Erythroblast (primary cell): ENCODE data around the gene ARHGEF3.

ENCODE experiments used
- DNase-seq, 2 experiments: peaks; one replicate each; lab custom pipeline; 2025; lab: John Stamatoyannopoulos, UW
- GATA1 ChIP-seq: IDR thresholded peaks from 2 replicates; pipeline ENCODE4 v1.6.1; 2011; ENCODE audit warnings: low read depth, mild to moderate bottlenecking, control low read depth, low read length, moderate library complexity
- POLR2A ChIP-seq: IDR thresholded peaks from 2 replicates; pipeline ENCODE4 v1.6.1; 2011; ENCODE audit warnings: mild to moderate bottlenecking, low read length

Gene ARHGEF3

GRCh38 chr3:56815589-56815988 is 13.8 kb upstream of the ARHGEF3 start:
- TF ChIP-seq GATA1 (no peak), POLR2A (no peak)
- DNase-seq = no peak

- DNase-seq = no peak
- TF ChIP-seq GATA1 (no peak), POLR2A (no peak)
These were observed 11.9 kb upstream of the ARHGEF3 start for GRCh38 chr3:56813653-56813960.

GRCh38 chr3:56812754-56813652 is 11.3 kb upstream of the ARHGEF3 start:
- no peak for TF ChIP-seq POLR2A
- TF ChIP-seq GATA1 = no peak
- DNase-seq = no peak

- DNase-seq = no peak
- no peak for TF ChIP-seq POLR2A
- TF ChIP-seq GATA1 = no peak
These were observed 9.9 kb upstream of the ARHGEF3 start for GRCh38 chr3:56811546-56812202.

- no peak for TF ChIP-seq GATA1
- no peak for TF ChIP-seq POLR2A
- DNase-seq = no peak
These were observed 9.1 kb upstream of the ARHGEF3 start for GRCh38 chr3:56810577-56811545.

GRCh38 chr3:56806407-56806806 is 4.7 kb upstream of the ARHGEF3 start:
- TF ChIP-seq GATA1 = no peak
- TF ChIP-seq POLR2A = no peak
- DNase-seq = no peak

GRCh38 chr3:56802790-56803189 is 1.0 kb upstream of the ARHGEF3 start:
- no peak for DNase-seq
- no peak for TF ChIP-seq GATA1
- no peak for TF ChIP-seq POLR2A

GRCh38 chr3:56802378-56802745 is 613 bp upstream of the ARHGEF3 start:
- TF ChIP-seq GATA1 (no peak), POLR2A (no peak)
- DNase-seq = no peak

- DNase-seq = peak in 1 of 2 experiments; percentile 12
- TF ChIP-seq POLR2A (no peak), GATA1 (no peak)
These were observed 702 bp downstream of the ARHGEF3 start for GRCh38 chr3:56800832-56801661.

GRCh38 chr3:56800130-56800831 is 1.5 kb downstream of the ARHGEF3 start:
- TF ChIP-seq GATA1 = no peak
- TF ChIP-seq POLR2A = no peak
- DNase-seq = no peak

GRCh38 chr3:56799251-56799882 is 2.4 kb downstream of the ARHGEF3 start:
- DNase-seq = peak; percentile 67 to 71
- no peak for TF ChIP-seq POLR2A
- no peak for TF ChIP-seq GATA1

GRCh38 chr3:56796996-56797395 is 4.8 kb downstream of the ARHGEF3 start:
- no peak for TF ChIP-seq GATA1
- TF ChIP-seq POLR2A = no peak
- DNase-seq = no peak
